Suprapubic skin (tissue), 4 donors: ENCODE data around the gene KLHL25. TPM values are rescaled to one million over a fixed set of nuclear protein-coding genes. Genes with fewer than 3 reads are reported as not detected.
A peak's percentile ranks its signal among the peaks of the same experiment; 100 is the strongest.

ENCODE experiments used
- DNase-seq, 2 donors: peaks; one replicate each; pipeline ENCODE4 v3.0.0-alpha.2; 2019; ENCODE audit warnings: low spot score in 2 of 2
- H3K27ac ChIP-seq: fragments of 200-600 bp; sonication (generic); one replicate; pipeline ENCODE4 v1.5.1; 2019
- H3K27me3 ChIP-seq: fragments of 200-600 bp; sonication (generic); one replicate; pipeline ENCODE4 v1.5.1; 2019
- H3K36me3 ChIP-seq: fragments of 200-600 bp; sonication (generic); one replicate; pipeline ENCODE4 v1.5.1; 2019
- H3K4me1 ChIP-seq: fragments of 200-600 bp; sonication (generic); one replicate; pipeline ENCODE4 v1.5.1; 2019
- H3K4me3 ChIP-seq: fragments of 200-600 bp; sonication (generic); one replicate; pipeline ENCODE4 v1.5.1; 2019; ENCODE audit warnings: mild to moderate bottlenecking
- H3K9me3 ChIP-seq: fragments of 200-600 bp; sonication (generic); one replicate; pipeline ENCODE4 v1.5.1; 2019
- CTCF ChIP-seq, 2 donors: fragments of 200-600 bp in 1 of 2; fragments of 450-650 bp in 1 of 2; sonication (generic) in 1 of 2; IDR thresholded peaks; one replicate each; pipeline ENCODE4 v1.5.1; 2016 to 2019; ENCODE audit warnings: antibody characterized with exemption in 2 of 2, mild to moderate bottlenecking in 1 of 2, moderate library complexity in 1 of 2
- EP300 ChIP-seq: sonication (generic); formaldehyde crosslinking; IDR thresholded peaks from one replicate; pipeline ENCODE4 v1.6.1; 2017; ENCODE audit warnings: antibody characterized with exemption
- POLR2A ChIP-seq, 2 donors: fragments of 450-650 bp; IDR thresholded peaks; one replicate each; pipeline ENCODE4 v1.6.1; 2017; ENCODE audit warnings: antibody characterized with exemption in 2 of 2, mild to moderate bottlenecking in 2 of 2, moderate library complexity in 2 of 2
- POLR2AphosphoS5 ChIP-seq, 3 donors: sonication (generic); formaldehyde crosslinking; IDR thresholded peaks; one replicate each; pipeline ENCODE4 v1.6.1; 2017; ENCODE audit warnings: antibody characterized with exemption in 3 of 3
- WGBS: methylation state at CpG from one replicate; pipeline ENCODE4 v1.1.5; 2018; 5-methylcytosine and 5-hydroxymethylcytosine counted together
- total RNA-seq, 4 donors: library from RNA; depleted of rRNA; stranded (reverse); fragments of >200 nt; gene quantifications; one replicate each; pipeline ENCODE4 v1.1.0, GENCODE V29; 2016

Gene KLHL25
- total RNA-seq, 4 donors from 2014 or later: 14.4 to 24.8 (median 18.5) TPM

DNA sequence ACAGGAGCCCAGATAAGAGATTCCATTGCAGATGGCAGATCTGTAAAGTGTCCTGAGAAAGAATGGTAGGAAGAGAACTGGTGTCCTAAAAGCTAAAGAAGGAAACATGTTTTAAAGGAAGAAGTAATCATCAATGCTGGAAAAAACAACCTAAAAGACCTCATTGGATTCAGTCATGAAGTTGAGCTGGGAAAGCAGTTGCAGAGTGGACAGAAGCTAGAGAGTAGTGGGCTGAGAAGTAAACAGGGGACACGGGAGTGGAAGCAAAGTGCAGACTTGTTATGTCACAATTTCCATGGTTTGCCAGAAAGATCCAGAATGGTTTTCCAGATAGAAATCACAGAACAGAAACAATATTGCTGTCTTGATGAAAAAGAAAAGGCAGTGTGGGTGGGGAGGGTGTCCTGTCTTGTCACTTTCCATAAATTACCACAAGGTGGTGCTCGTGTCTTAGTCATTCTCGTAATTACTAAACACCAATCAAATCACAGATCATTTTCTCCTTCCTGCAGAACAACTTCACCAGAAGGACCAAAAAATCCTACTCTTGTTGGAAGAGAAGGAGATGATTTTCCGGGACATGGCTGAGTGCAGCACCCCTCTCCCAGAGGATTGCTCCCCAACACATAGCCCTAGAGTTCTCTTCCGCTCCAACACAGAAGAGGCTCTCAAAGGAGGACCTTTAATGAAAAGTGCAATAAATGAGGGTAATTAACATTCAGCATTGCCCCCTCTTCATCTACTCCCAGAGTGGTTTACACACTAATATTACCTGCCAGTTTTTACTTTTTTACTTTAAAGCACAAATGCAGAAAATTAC lies 64.5 kb downstream of the KLHL25 start:
- 30% methylated on average over 5 of the region's 5 CpGs for WGBS
- peaks cover 87% of the 10 kb centered on the region for H3K36me3 ChIP-seq
- H3K4me1 ChIP-seq: peaks cover 24% of the 10 kb centered on the region
- H3K4me3 ChIP-seq: no peak overlapping the region
- H3K9me3 ChIP-seq: no peaks in the 10 kb centered on the region
- peak; percentile 59 to 80 for TF ChIP-seq CTCF (IDR thresholded peaks at IDR 0.05)
- TF ChIP-seq POLR2A (IDR thresholded peaks at IDR 0.05): no peak
- no peak for TF ChIP-seq EP300
- no peak overlapping the region for H3K27ac ChIP-seq
- DNase-seq: no peak
- no peaks in the 10 kb centered on the region for H3K27me3 ChIP-seq

GRCh38 chr15:85727068-85727467 lies 67.7 kb downstream of the KLHL25 start:
- DNase-seq: no peak
- H3K4me3 ChIP-seq: no peak overlapping the region
- peaks cover 34% of the 10 kb centered on the region for H3K4me1 ChIP-seq
- H3K27me3 ChIP-seq: no peaks in the 10 kb centered on the region
- H3K27ac ChIP-seq: peak overlapping the region; percentile 82
- 41% methylated on average over 2 of the region's 2 CpGs for WGBS
- TF ChIP-seq POLR2AphosphoS5 (IDR thresholded peaks at IDR 0.05): no peak
- no peak for TF ChIP-seq EP300
- no peak for TF ChIP-seq CTCF (IDR thresholded peaks at IDR 0.05)
- TF ChIP-seq POLR2A (IDR thresholded peaks at IDR 0.05): no peak
- no peaks in the 10 kb centered on the region for H3K9me3 ChIP-seq
- H3K36me3 ChIP-seq: peaks cover 82% of the 10 kb centered on the region

DNA sequence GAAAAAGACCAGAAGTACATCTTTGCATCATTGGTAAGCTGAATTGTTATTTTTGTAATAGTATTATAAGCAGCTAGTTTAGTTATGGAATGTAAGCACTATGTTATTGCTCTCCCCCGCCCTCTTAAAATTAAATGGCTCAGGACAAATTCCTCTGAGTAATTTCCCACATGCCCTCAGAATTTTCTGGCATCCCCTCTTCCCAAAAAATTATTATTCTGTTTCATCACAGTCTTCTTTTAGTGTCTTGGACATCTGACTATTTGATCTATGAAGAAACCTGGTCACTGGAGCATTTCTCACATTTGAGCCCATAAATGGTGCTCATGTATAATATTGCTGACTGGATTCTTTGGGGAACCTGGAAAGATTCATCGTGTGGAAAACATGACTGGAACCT lies 68.3 kb downstream of the KLHL25 start:
- TF ChIP-seq CTCF (IDR thresholded peaks at IDR 0.05) (no peak), POLR2AphosphoS5 (IDR thresholded peaks at IDR 0.05) (no peak), POLR2A (IDR thresholded peaks at IDR 0.05) (no peak), EP300 (no peak)
- H3K27ac ChIP-seq: peak overlapping the region; percentile 82
- peaks cover 82% of the 10 kb centered on the region for H3K36me3 ChIP-seq
- no peaks in the 10 kb centered on the region for H3K27me3 ChIP-seq
- 54% methylated on average over 2 of the region's 2 CpGs for WGBS
- no peak overlapping the region for H3K4me3 ChIP-seq
- no peak for DNase-seq
- H3K9me3 ChIP-seq: no peaks in the 10 kb centered on the region
- H3K4me1 ChIP-seq: peaks cover 34% of the 10 kb centered on the region

GRCh38 chr15:85725564-85725963 lies 69.2 kb downstream of the KLHL25 start:
- peaks cover 31% of the 10 kb centered on the region for H3K4me1 ChIP-seq
- H3K27ac ChIP-seq: peak overlapping the region; percentile 82
- no peaks in the 10 kb centered on the region for H3K9me3 ChIP-seq
- H3K27me3 ChIP-seq: no peaks in the 10 kb centered on the region
- no peak overlapping the region for H3K4me3 ChIP-seq
- no peak for TF ChIP-seq EP300
- no peak for TF ChIP-seq POLR2A (IDR thresholded peaks at IDR 0.05)
- TF ChIP-seq POLR2AphosphoS5 (IDR thresholded peaks at IDR 0.05): no peak
- TF ChIP-seq CTCF (IDR thresholded peaks at IDR 0.05): no peak
- H3K36me3 ChIP-seq: peaks cover 83% of the 10 kb centered on the region
- WGBS: 92% methylated on average over 4 of the region's 4 CpGs
- DNase-seq: no peak

DNA sequence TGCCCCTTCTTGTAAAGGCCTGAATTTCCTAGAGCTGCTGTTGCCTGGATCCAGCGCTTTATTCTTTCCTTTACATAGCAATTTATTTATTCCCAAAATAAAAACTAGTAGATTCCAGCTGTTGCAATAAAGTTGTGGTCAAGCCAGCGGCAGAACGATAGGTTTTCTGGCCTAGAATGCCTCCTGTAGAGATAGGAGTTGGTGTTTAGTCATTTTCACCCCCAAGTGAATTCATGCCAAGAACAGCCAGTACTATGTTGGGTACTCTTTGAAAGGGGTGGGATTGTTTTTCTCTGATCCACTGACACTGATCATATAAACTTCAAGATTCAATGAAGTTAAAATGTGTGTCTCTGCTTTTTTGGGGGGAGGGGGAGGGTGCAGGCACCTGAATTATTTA lies 69.7 kb downstream of the KLHL25 start:
- Histone ChIP-seq H3K36me3 (peaks cover 86% of the 10 kb centered on the region), H3K9me3 (no peaks in the 10 kb centered on the region), H3K4me1 (peaks cover 26% of the 10 kb centered on the region), H3K27ac (peak overlapping the region; percentile 82), H3K27me3 (no peaks in the 10 kb centered on the region), H3K4me3 (no peak overlapping the region)
- TF ChIP-seq CTCF (IDR thresholded peaks at IDR 0.05) (no peak), POLR2A (IDR thresholded peaks at IDR 0.05) (no peak), EP300 (no peak), POLR2AphosphoS5 (IDR thresholded peaks at IDR 0.05) (no peak)
- WGBS: 60% methylated on average over 3 of the region's 3 CpGs
- no peak for DNase-seq
